Right kidney (tissue), 1 donor: ENCODE data around the gene ZNF410.
A peak's percentile ranks its signal among the peaks of the same experiment; 100 is the strongest.

Source experiments
- DNase-seq: peaks from one replicate; pipeline ENCODE4 v3.0.0-alpha.2; 2016

ZNF410 gene

GRCh38 chr14:73949752-73950734 is 63.4 kb downstream of the ZNF410 start, which contains the start of the genes COQ6 and FAM161B:
Gene COQ6 (plus strand): TSS chr14:73950302. CDS start chr14:73950333, 31 bp downstream.
Gene FAM161B (minus strand): TSS chr14:73950094. CDS start chr14:73950026, 68 bp downstream.
- peak; percentile 94 for DNase-seq

- no peak for DNase-seq
Measured at GRCh38 chr14:73953731-73954130, 67.1 kb downstream of the ZNF410 start.

GRCh38 chr14:73955674-73956073 is 69.0 kb downstream of the ZNF410 start:
- DNase-seq: no peak

GRCh38 chr14:73958591-73958990 is 71.9 kb downstream of the ZNF410 start:
- DNase-seq: no peak

- DNase-seq: no peak
Measured at GRCh38 chr14:73961192-73961591, 74.5 kb downstream of the ZNF410 start.

- DNase-seq: no peak
Measured at GRCh38 chr14:73965216-73965615, 78.6 kb downstream of the ZNF410 start.

GRCh38 chr14:73968885-73969284 is 82.2 kb downstream of the ZNF410 start:
- no peak for DNase-seq

GRCh38 chr14:73973497-73973896 is 86.8 kb downstream of the ZNF410 start:
- DNase-seq: no peak

GRCh38 chr14:73976125-73976524 is 89.5 kb downstream of the ZNF410 start:
- no peak for DNase-seq

GRCh38 chr14:73977896-73978295 is 91.2 kb downstream of the ZNF410 start:
- DNase-seq: no peak
